ENCODE measurements around the gene PCSK6.
"Not testable (repeated sequence)": the region's sequence is repeated elsewhere in the genome, so short reads cannot be mapped to it uniquely, and the experiment has no call there.

PCSK6 gene

DNA sequence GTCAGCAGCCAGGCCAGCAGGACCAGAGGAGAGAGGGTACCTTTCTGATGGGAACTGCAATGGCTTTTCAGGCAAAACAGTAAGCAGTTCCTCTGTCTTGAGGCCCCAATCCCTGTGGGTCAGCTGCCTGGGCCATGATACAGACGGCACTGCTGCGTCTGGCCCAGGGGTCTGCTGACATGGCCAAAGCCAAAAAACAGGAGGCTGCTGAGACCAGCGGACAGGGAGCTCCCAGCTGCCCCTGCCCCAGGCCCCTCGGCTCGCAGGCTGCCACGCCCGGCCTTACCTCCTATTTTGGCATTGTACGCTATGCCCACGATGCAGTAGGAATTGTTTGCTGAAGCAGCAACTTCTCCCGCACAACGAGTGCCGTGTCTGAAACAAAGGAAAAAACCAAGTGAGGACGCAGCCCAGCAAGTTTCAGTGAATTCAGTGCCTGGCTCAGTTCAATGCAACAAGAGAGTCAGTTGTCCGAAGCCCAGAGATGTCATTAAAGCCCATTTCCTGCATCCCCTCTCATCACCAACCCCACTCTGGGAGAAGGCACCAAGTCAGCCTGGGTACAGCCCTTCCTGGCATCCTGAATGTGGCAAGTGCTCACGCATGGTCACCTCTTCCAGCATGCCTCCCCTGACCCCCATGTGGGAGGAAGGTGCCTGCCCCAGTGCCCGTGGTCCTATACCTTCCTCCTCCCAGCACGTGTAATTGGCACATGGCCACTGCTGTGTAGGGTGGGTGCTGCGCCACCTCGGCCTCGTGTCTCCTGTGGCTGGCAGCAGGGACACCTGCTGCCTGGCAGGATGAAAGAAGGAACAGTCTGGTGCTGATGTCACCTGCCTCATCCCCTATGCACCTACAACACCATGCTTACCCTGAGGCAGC is 61.7 kb downstream of the PCSK6 start:
- DNase-seq = no peak

DNA sequence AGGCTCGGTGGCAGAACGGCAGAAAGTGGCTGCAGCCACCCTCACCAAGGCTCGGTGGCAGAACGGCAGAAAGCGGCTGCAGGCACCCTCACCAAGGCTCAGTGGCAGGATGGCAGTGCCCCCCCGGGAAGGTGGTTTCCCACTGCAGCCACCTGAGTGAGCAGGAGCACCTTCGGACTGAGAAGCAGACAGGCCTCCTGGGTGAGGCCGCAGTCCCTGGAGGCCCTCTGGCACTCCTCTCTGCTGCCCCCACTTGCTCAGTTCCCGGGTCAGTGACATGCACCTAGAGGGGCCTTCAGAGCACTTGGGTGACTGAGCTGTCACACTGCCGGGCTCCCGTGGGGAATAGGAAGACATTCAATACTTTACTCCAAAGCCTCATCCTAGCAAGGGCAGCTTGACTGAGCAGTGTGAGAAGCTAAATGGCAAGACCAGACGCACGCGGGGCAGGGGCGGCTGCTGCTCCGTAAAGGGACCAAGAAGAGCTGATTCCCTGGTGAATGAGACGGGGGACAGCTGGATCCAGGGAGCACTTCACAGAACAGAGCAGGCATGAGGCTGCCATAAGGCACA is 62.7 kb downstream of the PCSK6 start:
- DNase-seq = no peak

DNA sequence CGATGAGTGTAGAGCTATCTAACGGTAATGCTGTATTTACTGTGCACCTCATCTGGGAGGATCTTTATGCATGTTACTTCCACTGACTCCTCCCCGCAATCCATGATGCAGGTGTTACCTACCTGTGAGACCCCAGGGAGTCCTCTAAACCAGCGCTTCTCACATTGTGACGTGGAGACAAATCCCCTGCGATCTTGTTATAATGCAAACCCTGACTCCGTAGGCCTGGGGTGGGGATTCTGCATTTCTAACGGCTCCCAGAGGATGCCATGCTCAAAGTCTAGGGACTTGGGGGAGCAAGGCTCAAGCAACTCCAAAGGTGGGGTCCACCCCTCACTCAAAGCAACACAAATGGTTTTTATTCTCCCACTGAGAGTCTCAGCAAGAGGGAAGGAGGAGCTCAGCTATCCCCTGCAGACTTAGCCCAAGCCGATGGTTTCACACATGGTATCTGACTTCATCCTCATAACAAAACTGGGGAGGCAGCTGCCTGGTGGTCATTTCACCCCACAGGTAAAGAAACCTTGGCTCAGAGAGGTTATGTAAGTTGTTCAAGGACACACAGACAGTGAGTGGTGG is 63.6 kb downstream of the PCSK6 start:
- DNase-seq = no peak

DNA sequence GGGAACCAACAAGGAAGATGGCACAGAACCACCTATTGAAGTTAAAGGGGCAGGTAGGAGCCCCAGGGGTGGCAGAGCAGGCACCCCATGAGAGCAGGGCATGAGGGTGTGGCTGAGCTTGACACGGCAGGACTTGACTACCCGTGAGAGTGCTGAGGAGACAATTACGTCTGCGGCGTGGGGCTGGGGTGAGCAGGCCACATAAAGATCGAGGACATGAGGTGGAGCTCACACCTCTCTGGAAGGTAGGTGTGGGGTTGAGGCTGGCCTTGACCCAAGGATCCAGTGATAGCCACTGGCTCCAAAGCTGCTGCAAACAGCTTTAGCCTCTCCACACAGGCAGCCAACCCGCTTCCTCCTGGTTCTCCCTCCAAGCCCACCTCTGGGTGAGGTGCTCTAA is 64.5 kb downstream of the PCSK6 start:
- no peak for DNase-seq

DNA sequence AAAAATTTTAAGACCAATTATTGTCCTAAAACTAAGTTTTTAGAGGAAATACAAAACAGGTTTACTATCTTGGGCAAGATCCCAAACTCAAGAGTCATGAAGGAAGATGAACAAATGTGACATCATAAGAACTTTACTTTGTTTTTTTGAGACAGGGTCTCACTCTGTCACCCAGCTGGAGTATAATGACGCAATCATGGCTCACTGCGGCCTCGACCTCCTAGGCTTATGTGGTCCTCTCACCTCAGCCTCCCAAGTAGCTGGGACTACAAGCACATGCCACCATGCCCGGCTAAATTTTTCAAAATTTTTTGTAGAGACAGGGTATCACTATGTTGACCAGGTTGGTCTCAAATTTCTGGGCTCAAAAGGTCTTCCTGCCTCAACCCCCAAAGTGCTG is 69.3 kb downstream of the PCSK6 start:
- DNase-seq = no peak

DNA sequence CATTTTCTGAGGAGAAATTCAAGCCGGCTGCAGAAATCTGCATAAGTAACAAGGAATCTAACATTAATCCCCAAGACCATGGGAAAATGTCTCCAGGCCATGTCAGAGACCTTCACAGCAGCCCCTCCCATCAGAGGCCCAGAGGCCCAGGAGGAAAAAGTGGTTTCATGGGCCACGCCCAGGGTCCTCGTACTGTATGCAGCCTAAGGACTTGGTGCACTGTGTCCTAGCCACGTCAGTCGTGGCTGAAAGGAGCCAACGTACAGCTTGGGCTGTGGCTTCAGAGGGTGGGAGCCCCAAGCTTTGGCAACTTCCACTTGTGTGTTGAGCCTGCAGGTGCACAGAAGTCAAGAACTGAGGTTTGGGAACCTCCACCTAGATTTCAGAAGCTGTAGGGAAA is 73.0 kb downstream of the PCSK6 start:
- DNase-seq = not testable (repeated sequence)

DNA sequence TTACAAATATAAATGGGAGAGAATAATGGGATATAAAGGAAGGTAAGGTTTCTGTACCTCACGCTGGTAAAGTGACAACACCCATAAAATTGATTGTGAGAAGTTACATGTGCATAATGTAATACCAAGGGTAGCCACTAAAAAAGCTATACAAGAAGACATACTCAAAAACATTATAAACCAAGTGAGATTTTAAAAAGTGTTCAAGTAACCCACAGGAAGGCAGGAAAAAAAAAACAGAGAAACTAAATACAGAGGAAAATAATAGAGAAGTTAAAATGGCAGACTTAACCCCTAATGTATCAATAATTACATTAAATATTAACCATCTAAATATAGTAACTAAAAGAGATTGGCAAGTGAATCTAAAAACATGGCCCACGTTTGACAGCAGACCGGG is 76.3 kb downstream of the PCSK6 start:
- no peak for DNase-seq

DNA sequence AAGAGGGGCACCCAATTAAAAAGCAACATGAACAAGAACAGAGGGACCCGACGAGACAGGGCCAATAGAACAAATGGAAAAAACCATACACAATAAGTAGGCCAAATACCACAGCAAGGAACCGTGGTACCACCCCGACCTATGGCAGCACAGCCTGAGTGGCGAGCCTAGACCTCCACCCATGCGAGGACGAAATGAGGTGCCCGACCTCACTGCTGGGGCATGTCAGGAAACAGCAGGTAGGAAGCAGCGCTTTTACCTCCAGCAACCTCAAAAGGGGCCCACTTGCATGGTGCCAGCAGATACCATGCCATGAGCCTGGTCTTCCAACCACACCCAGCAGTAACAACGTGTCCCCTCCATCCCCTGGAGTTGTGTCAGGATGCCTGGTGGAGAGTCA is 77.9 kb downstream of the PCSK6 start:
- DNase-seq = no peak

DNA sequence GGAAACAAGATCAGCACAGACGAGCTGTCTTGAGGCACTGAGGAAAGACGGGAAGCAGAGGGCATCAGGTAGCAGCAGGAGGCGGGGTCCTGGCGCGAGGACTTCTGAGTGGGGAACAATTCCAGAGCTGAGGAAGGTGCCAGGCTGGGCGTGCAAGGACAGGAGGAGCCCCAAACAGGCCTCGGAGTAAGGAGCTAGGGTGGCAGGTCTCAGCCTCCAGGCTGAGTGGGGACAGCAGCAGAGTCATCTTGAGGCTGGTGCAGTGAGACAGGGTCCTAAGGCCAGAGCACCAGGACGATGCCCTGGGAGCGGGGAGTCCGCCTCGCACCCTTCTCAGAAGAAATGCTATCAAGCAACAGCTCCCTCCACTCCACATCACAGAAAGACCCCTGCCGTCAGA is 78.4 kb downstream of the PCSK6 start:
- DNase-seq = no peak

DNA sequence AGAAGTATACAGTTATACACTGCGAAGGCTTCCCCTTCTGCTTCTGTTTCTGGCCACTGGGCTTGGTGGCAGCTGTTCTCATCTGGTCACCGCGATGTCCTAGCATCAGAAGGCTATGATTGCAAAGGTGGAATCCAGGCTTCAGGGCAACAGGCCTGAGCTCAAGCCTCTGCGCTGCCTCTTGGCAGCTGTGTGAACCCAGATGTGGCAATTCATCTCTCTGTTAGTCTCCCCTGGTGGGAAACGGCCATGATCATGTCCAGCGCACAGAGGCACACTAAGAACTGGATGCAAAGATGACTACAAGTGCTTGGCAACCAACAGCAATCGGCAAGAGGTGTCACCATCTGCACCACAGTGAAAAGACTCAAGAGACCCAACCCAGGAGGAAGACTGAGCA is 78.9 kb downstream of the PCSK6 start:
- no peak for DNase-seq

DNA sequence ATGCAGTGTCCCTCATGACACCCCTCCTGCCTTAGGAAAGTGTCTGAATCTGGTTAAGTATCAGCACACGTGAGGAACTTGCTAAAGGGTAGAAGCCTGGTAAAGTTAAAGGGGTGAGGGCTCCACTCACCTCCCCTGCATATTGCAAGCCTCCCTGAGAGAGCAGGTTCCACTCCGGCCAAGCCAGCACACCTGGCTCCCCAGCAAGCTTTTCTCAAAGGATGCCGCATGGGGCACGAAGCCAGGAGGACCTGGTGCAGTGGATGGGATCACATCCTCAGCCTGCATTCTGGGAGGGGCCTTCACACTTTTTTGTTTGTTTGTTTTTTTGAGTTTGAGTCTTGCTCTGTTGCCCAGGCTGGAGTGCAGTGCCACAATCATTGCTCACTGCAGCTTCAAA is 79.9 kb downstream of the PCSK6 start:
- DNase-seq = no peak

DNA sequence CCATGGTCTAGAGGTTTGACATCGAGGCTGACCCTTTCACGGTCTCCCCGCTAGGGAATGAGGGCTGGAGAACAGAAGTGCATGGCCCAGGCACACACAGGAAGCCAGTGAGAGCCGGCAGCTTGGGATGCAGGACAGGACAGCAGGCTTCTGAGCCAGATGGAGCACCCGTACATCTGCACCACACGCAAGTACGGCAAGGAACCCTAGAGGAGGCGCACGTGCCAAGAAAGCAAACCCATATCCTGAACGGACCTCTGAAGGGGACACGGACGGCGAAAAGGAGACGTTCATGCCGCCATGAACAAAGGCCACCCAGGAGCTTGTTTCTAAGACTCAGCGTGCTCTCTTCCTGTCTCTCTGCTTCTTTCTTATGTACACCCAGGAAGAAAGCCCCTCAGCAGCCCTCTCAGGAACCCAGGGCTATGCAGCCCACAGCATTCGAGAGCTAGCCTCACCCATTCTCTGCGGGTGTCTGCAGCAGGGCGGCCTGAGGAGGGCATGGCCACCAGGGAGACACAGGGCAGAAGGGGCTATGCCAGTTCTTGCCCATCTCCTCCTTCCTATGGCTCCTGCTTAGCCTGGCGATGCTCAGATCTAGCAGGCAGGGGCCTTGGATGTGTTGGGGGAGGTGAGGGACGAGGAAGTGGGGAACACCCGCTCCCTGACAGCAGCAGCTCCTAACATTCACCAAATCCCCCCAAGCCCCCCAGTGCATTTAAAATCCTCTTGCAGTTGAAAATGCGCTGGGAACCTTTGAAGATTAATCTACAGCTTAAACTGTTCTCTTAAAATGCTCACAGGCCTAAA is 81.3 kb downstream of the PCSK6 start:
- no peak for DNase-seq

DNA sequence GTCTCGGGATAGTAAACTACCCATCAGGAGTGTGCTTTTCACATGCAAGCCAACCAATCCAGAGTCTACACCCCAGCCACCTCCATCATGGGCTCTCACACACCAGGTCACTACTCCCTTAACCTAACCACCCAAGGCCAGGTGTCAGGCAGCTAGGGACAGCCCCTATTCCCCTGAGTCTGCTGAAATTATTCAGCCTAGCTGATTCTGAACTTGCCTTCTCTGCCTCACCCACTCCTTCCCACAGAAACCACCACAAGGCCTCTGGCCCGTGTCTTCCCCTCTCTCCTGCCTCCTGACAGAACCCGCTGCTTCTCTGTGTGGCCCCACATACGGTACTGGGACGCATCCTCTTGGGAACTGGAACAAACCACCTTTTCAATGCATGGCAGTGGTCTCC is 82.1 kb downstream of the PCSK6 start:
- DNase-seq = no peak

DNA sequence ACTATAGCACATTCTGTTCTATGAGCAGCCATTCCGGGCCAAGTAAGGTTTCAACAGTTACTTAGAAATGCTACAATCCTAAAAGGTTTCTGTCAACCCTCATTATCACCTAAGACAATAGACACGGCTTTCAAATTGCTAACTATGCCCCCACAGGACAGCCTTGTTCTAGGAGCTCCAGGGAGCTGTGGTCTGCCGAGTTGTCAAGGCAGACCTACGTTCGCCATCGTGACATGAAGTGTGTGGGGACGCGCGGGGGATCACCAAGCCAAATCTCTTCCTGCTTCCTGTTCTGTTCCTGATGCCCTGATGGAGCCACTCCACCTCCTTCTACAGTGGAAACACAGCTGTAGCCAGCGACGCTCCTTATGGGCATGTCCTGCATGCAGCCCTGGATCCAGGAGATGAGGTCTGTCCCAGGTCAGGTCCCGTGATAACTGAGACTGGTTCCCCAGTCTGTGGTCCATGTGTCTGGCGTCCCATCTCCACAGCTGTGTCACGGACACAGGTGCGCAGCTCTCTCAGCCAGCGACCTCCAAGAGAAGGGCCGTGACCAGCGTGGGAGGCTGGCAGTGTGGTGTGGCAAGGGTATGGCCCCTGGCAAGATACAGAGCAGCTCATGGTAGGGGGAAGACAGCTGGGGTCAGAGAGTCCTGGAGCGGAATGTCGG is 82.8 kb downstream of the PCSK6 start:
- DNase-seq = no peak

DNA sequence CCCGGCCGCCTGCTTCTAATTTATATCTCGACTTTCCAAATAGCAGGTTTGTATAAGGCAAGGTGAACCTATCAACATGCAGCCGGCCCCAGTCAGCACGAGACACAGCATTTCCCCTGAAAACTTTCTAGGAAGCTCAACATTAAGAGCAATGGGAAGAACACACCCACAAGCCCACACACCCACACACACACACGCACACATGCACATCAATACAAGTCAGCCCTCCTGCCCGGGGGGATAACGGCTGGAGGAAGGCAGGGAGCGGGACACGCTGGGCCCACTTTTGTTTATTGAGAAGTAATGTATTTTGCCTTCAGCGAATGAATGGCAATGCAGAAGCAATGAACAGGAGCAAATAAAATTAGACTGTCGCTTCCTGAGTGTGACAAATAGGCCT is 83.5 kb downstream of the PCSK6 start:
- DNase-seq = no peak

DNA sequence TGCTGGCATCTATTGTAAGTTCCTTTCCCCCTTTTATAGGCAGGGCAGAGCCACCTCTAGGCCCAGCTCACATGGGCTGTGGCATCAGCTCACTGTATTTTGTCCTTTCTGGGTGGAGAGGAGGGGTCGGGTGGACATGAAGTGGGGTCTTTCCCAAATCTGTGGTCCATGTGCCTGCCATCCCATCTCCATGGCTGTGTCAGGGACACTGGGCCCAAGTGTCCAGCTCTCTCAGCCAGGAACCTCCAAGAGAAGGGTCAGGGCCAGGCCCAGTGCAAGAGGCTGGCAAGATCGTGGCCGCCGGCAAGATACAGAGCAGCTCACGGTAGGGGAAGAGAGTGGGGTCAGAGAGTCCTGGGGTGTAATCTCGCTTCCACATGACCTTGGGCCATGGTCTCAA is 85.3 kb downstream of the PCSK6 start:
- DNase-seq = no peak

DNA sequence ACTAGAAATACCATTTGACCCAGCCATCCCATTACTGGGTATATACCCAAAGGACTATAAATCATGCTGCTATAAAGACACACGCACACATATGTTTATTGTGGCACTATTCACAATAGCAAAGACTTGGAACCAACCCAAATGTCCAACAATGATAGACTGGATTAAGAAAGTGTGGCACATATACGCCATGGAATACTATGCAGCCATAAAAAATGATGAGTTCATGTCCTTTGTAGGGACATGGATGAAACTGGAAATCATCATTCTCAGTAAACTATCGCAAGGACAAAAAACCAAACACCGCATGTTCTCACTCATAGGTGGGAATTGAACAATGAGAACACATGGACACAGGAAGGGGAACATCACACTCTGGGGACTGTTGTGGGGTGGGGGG is 86.6 kb downstream of the PCSK6 start:
- not testable (repeated sequence) for DNase-seq

DNA sequence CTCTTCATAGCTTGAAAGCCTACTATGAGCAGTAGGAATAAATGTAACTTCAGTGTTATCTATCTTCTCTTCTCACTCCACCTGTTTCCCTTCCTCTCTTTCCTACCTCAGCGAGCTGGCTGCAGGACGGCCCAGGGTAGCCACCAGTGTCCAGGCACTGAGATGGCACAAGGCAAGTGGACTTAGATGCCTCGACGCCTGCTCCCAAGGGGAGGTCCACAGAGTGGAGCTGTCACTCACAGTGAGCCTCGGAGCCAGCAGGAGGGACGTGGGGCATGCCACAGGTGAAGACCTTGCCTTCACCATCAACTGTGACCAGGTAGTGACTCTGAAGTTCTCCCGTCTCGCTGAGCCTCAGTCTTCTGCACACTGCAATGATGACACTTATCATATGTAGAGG is 88.2 kb downstream of the PCSK6 start:
- no peak for DNase-seq

DNA sequence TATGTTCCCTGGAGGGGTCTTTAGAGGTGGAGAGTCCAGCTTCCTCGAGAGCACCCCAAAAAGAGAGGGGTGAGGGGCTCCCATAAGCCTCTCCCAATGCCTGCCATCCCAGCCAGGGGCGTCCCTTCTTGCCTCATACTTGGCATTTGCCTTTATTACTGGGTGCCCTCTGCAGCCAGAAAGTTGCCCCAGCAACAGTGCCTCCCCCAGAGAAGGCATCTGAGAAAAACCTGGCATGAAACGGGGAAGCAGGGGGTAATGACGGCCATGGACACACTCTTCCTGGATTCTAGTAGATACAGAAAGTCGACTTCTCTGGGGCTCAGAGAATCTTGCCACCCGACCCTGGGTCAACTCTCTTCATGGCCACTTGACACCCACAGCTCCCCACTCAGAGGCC is 90.1 kb downstream of the PCSK6 start:
- no peak for DNase-seq

DNA sequence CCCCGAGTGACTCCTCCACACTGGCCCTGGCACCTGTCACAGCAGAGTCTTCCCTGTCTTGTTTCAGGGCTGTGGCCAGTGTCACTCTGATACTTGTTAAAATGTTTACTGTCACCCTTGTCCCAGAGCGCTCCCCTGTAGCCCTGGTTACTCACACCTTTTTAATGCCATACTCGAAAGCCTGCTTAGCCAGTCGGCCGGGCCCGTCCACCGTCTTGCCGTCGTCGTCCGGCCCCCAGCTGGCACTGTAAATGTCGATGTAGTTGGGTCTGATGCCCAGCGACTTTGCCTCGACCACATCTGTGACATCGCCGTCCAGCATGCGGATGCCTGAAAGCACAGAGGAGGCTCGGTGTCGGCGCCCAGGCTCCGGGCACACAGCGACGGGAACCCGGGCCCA is 91.3 kb downstream of the PCSK6 start:
- DNase-seq = no peak

DNA sequence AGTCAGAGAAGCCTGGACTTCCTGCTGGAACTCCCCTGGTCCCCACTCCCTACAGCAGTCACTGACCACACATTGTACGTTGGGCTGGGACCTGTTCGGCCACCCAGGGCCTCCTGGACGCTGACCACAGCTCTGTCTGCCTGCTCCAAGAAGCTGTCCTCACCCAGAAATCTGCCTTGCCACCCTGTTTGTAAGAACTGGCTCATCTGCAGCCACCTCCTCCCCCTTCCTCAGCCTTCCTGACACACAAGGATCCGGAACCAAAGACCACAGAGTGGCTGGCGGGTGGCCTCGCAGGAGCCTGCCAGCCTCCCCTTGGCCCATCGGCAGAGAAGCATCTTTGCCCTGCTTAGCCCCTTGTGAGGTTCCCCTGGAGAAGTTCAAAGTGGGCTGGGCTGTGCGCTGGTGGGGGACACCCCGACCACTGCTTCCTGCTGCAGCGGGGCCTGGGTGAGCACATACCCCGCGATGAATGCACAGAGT is 91.9 kb downstream of the PCSK6 start:
- DNase-seq = no peak

DNA sequence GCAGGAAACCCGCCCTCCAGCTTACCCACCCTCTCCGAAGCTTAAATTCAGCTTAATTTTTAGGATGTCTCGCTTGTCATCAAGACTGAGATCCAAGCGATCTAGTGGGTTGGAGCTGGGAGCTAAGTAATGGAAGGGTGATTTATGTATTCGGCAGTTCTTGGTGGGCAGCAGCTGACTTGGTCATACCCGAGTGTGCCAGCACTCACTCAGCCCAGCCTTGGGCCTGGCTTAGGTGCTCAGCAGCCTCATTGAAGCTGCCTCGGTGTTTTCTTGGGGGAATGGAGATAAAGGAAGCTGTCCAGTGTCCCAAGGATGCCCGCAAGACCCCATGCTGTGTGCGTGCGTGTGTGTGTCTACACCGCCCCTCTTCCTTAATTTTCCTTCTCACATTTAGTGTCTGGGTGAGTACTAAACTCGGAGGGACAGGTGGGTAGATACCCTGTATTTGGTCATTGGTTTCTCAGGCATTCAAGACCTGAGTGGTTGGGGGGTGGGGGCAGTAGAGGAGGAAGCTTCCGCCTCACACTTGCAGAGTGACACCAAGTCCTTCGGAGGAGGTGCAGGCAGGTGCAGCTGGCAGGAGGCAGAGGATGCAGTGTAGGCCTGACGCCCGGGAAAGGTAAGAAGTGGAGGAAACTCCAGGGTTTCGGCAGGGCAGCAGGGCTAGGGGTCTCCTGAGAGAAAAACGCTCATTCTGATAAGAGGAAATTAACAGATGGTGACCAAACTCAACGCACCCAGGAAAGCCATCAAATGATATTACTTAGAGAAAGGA is 92.8 kb downstream of the PCSK6 start:
- DNase-seq = no peak
